A549 (cell line): ENCODE results near the gene CCDC152. TPM values are rescaled to one million over a fixed set of nuclear protein-coding genes. Genes with fewer than 3 reads are reported as not detected.

Experiments
- ATAC-seq, 2 experiments: fragments of 200-7000 bp in 1 of 2; fragments of >200 bp in 1 of 2; cut with Nextera tagmentation in 1 of 2; cut with Tn5 transposase in 1 of 2; 3 replicates each; pipeline versions ENCODE4 v1.8.0 to v1.9.1; 2018 to 2020; ENCODE audit warnings: mild to moderate bottlenecking in 1 of 2, moderate library complexity in 1 of 2
- CTCF ChIA-PET: fragments of 300-600 bp; sonication (Branson Sonifier 250); formaldehyde crosslinking; extraction: SDS; loops from one replicate; lab custom pipeline; 2021; ENCODE audit warnings: antibody characterized with exemption, inconsistent platforms; lab: Yijun Ruan, JAX
- POLR2A ChIA-PET: fragments of 350-600 bp; formaldehyde crosslinking; extraction: SDS; loops from one replicate; lab custom pipeline; 2021; ENCODE audit warnings: antibody characterized with exemption, inconsistent platforms; lab: Yijun Ruan, JAX
- DNase-seq, 2 experiments: peaks; one replicate each; pipeline versions ENCODE4 v3.0.0 to v3.0.0-alpha.2; 2011 to 2016; ENCODE audit warnings: low read depth in 1 of 2, low spot score in 1 of 2
- FAIRE-seq: peaks from 2 replicates; lab custom pipeline; 2011; peaks lifted over from hg19 to GRCh38; lab: Jason Lieb, UNC
- H3K27ac ChIP-seq, 2 experiments: fragments of >200 bp; sonication (Bioruptor Twin); formaldehyde crosslinking; 3 replicates each; pipeline ENCODE4 v1.5.1; 2016 to 2017
- H3K4me1 ChIP-seq: fragments of >200 bp; sonication (Bioruptor Twin); formaldehyde crosslinking; 3 replicates; pipeline ENCODE4 v1.6.1; 2016
- H3K4me2 ChIP-seq: fragments of >200 bp; sonication (Bioruptor Twin); formaldehyde crosslinking; 3 replicates; pipeline ENCODE4 v1.6.1; 2016
- H3K4me3 ChIP-seq: fragments of >200 bp; sonication (Bioruptor Twin); formaldehyde crosslinking; 3 replicates; pipeline ENCODE4 v1.5.1; 2016
- H3K9me3 ChIP-seq: fragments of >200 bp; sonication (Bioruptor Twin); formaldehyde crosslinking; 3 replicates; pipeline ENCODE4 v1.6.1; 2016
- ATOH8 ChIP-seq: fragments of 250-450 bp; sonication (Bioruptor Pico); IDR thresholded peaks from 2 replicates; pipeline ENCODE4 v1.5.0; 2020; ENCODE audit warnings: low read depth, mild to moderate bottlenecking, moderate library complexity
- BHLHE40 ChIP-seq: IDR thresholded peaks from 2 replicates; pipeline ENCODE4 v1.6.1; 2012; ENCODE audit warnings: low read depth, low read length, inconsistent platforms
- CEBPB ChIP-seq, 2 experiments: fragments of >200 bp in 1 of 2; sonication (Bioruptor Twin) in 1 of 2; formaldehyde crosslinking in 1 of 2; IDR thresholded peaks; 2 replicates each; pipeline ENCODE4 v1.6.1; 2012 to 2016
- CHD2 ChIP-seq: fragments of 150-350 bp; IDR thresholded peaks from 2 replicates; pipeline ENCODE4 v1.6.1; 2014; ENCODE audit warnings: low read length; ENCODE audit not compliant: partially characterized antibody
- CTCF ChIP-seq: fragments of >200 bp; sonication (Bioruptor Twin); formaldehyde crosslinking; IDR thresholded peaks from 3 replicates; pipeline ENCODE4 v1.5.1; 2016
- EHF ChIP-seq: fragments of 250-450 bp; sonication (Bioruptor Pico); IDR thresholded peaks from 2 replicates; pipeline ENCODE4 v1.5.0; 2020; ENCODE audit warnings: mild to moderate bottlenecking
- ESRRA ChIP-seq: fragments of 150-350 bp; IDR thresholded peaks from 2 replicates; pipeline ENCODE4 v1.6.1; 2014; ENCODE audit warnings: mild to moderate bottlenecking, low read length, borderline replicate concordance
- FOSL2 ChIP-seq, 2 experiments: fragments of 450-650 bp in 1 of 2; fragments of >200 bp in 1 of 2; sonication (Bioruptor Twin) in 1 of 2; formaldehyde crosslinking; IDR thresholded peaks; 2 replicates each; pipeline versions ENCODE4 v1.5.0 to v1.6.1; 2016 to 2020; ENCODE audit warnings: mild to moderate bottlenecking in 1 of 2, moderate library complexity in 1 of 2
- GATA3 ChIP-seq: IDR thresholded peaks from 2 replicates; pipeline ENCODE4 v1.6.1; 2012; ENCODE audit warnings: borderline replicate concordance
- HDAC2 ChIP-seq: fragments of 200-600 bp; sonication (generic); IDR thresholded peaks from 2 replicates; pipeline ENCODE4 v1.6.1; 2016
- HES2 ChIP-seq: fragments of >200 bp; sonication (Bioruptor Twin); formaldehyde crosslinking; IDR thresholded peaks from 2 replicates; pipeline ENCODE4 v1.6.1; 2016
- HOXB5 ChIP-seq: fragments of 250-450 bp; sonication (Bioruptor Pico); IDR thresholded peaks from 2 replicates; pipeline ENCODE4 v1.5.0; 2020; ENCODE audit warnings: mild to moderate bottlenecking, moderate library complexity
- KDM1A ChIP-seq: fragments of 200-600 bp; sonication (generic); IDR thresholded peaks from 2 replicates; pipeline ENCODE4 v1.6.1; 2016; ENCODE audit warnings: low read depth, mild to moderate bottlenecking
- KDM5A ChIP-seq: fragments of 200-600 bp; sonication (generic); IDR thresholded peaks from 2 replicates; pipeline ENCODE4 v1.6.1; 2016; ENCODE audit warnings: antibody characterized with exemption, mild to moderate bottlenecking
- MAFK ChIP-seq: fragments of 450-650 bp; IDR thresholded peaks from 2 replicates; pipeline ENCODE4 v1.6.1; 2014; ENCODE audit not compliant: partially characterized antibody
- MAX ChIP-seq: IDR thresholded peaks from 2 replicates; pipeline ENCODE4 v1.6.1; 2012
- NFE2L2 ChIP-seq: fragments of 150-350 bp; conservative IDR thresholded peaks from 2 replicates; pipeline ENCODE4 v1.6.1; 2014; ENCODE audit warnings: low read length
- NPAS2 ChIP-seq: fragments of 250-450 bp; sonication (Bioruptor Pico); IDR thresholded peaks from 2 replicates; pipeline ENCODE4 v1.8.0; 2022; ENCODE audit warnings: mild to moderate bottlenecking, moderate library complexity, borderline replicate concordance
- NR3C1 ChIP-seq: fragments of >200 bp; sonication (Bioruptor Twin); formaldehyde crosslinking; IDR thresholded peaks from 3 replicates; pipeline ENCODE4 v1.6.1; 2017
- POLR2A ChIP-seq: IDR thresholded peaks from 2 replicates; pipeline ENCODE4 v1.6.1; 2012; ENCODE audit warnings: mild to moderate bottlenecking, low read length
- RCOR1 ChIP-seq: fragments of 150-350 bp; IDR thresholded peaks from 2 replicates; pipeline ENCODE4 v1.6.1; 2014; ENCODE audit warnings: antibody characterized with exemption, low read length, low read depth
- REST ChIP-seq: fragments of 200-600 bp; sonication (generic); IDR thresholded peaks from 2 replicates; pipeline ENCODE4 v1.6.1; 2016; ENCODE audit warnings: antibody characterized with exemption, mild to moderate bottlenecking, moderate library complexity
- RFX5 ChIP-seq: fragments of 450-650 bp; IDR thresholded peaks from 2 replicates; pipeline ENCODE4 v1.7.1; 2014; ENCODE audit warnings: antibody characterized with exemption, mild to moderate bottlenecking, moderate library complexity
- SMC3 ChIP-seq: fragments of >200 bp; sonication (Bioruptor Twin); formaldehyde crosslinking; IDR thresholded peaks from 3 replicates; pipeline ENCODE4 v1.6.1; 2018; ENCODE audit warnings: inconsistent platforms
- TFCP2L1 ChIP-seq: fragments of 250-450 bp; sonication (Bioruptor Pico); IDR thresholded peaks from 2 replicates; pipeline ENCODE4 v1.5.0; 2021; ENCODE audit warnings: mild to moderate bottlenecking
- ZC3H11A ChIP-seq: fragments of 450-650 bp; IDR thresholded peaks from 2 replicates; pipeline ENCODE4 v1.6.1; 2014; ENCODE audit warnings: antibody characterized with exemption, mild to moderate bottlenecking
- ZFP36 ChIP-seq: fragments of 450-650 bp; IDR thresholded peaks from 2 replicates; pipeline ENCODE4 v1.6.1; 2014; ENCODE audit warnings: borderline replicate concordance; ENCODE audit not compliant: partially characterized antibody
- WGBS: methylation state at CpG from one replicate; pipeline ENCODE4 v1.1.6; 2017; ENCODE audit errors: missing lambda C conversion rate; 5-methylcytosine and 5-hydroxymethylcytosine counted together
- polyA plus RNA-seq, 4 experiments: library from polyadenylated mRNA; depleted of rRNA in 3 of 4; stranded (reverse); fragments of >200 nt; fragmentation: RNase III in 1 of 4; extraction: RNeasy Plus Mini Kit Qiagen cat#74134 plus additional on column Dnase treatment in 1 of 4; gene quantifications; 2 replicates in 3 of 4; 3 replicates in 1 of 4; pipeline ENCODE4 v1.2.3, GENCODE V29; 2011 to 2017

Gene CCDC152
- polyA plus RNA-seq, 2 of the 4 experiments (the other 2 are of a cell fraction), result not detected

GRCh38 chr5:42799668-42800114 is 43.1 kb downstream of the CCDC152 start:
- CTCF ChIA-PET, result interaction anchor here (1.5 kb wide), 1 partner anchor 34 kb away, joined by 3 read pairs; no protein-coding TSS in a partner anchor
- 57% methylated on average over 9 of the region's 9 CpGs for WGBS
- DNase-seq (no peak), ATAC-seq (no peak), FAIRE-seq (no peak)
- POLR2A ChIA-PET, result no interaction called here
- no peak overlapping the region for H3K4me3 ChIP-seq
- no peaks in the 10 kb centered on the region; the same call in 2 of the 3 replicates for H3K9me3 ChIP-seq
- H3K4me2 ChIP-seq, result no peak overlapping the region
- H3K27ac ChIP-seq, result no peak overlapping the region
- H3K4me1 ChIP-seq, result no peaks in the 10 kb centered on the region
- TF ChIP-seq NR3C1 (no peak), RCOR1 (no peak), ESRRA (no peak), MAFK (no peak), NFE2L2 (no peak), POLR2A (no peak), HES2 (no peak), GATA3 (no peak), RFX5 (no peak), REST (no peak), HOXB5 (CRISPR knock-in tag) (no peak), HDAC2 (no peak), SMC3 (no peak), CEBPB (IDR thresholded peaks at IDR 0.05) (no peak), ZFP36 (no peak)

GRCh38 chr5:42800748-42801330 is 44.2 kb downstream of the CCDC152 start:
- WGBS, result 37% methylated on average over 8 of the region's 8 CpGs
- TF ChIP-seq TFCP2L1, result no peak
- no peak for TF ChIP-seq MAFK
- TF ChIP-seq MAX, result no peak
- no peak for TF ChIP-seq ZC3H11A
- H3K27ac ChIP-seq, result no peak overlapping the region
- ChIA-PET CTCF (interaction anchor here (0.6 to 1.5 kb wide), 3 partner anchors 33 to 523 kb away, joined by 3 read pairs; no protein-coding TSS in a partner anchor), POLR2A (no interaction called here)
- H3K4me2 ChIP-seq, result no peak overlapping the region
- H3K4me1 ChIP-seq, result no peaks in the 10 kb centered on the region
- H3K4me3 ChIP-seq, result no peak overlapping the region
- DNase-seq, result no peak
- H3K9me3 ChIP-seq, result no peaks in the 10 kb centered on the region; the same call in 2 of the 3 replicates
- ATAC-seq, result no peak
- FAIRE-seq, result no peak

- WGBS, result 41% methylated on average over 6 of the region's 6 CpGs
- Histone ChIP-seq H3K4me2 (no peak overlapping the region), H3K27ac (no peak overlapping the region), H3K4me1 (no peaks in the 10 kb centered on the region), H3K9me3 (no peaks in the 10 kb centered on the region; the same call in 2 of the 3 replicates), H3K4me3 (no peak overlapping the region)
- no peak for ATAC-seq
- CTCF ChIA-PET, result interaction anchor here (1.0 kb wide), 1 partner anchor 34 kb away, joined by 3 read pairs; no protein-coding TSS in a partner anchor
- no peak for DNase-seq
- POLR2A ChIA-PET, result no interaction called here
- no peak for TF ChIP-seq NR3C1
- TF ChIP-seq RFX5, result no peak
- no peak for TF ChIP-seq NFE2L2
- no peak for TF ChIP-seq EHF
- TF ChIP-seq FOSL2 (IDR thresholded peaks at IDR 0.05), result no peak
- no peak for TF ChIP-seq FOSL2 (CRISPR knock-in tag; IDR thresholded peaks at IDR 0.05)
- no peak for TF ChIP-seq CTCF
- no peak for TF ChIP-seq KDM1A
- TF ChIP-seq ATOH8 (CRISPR knock-in tag), result no peak
- TF ChIP-seq BHLHE40, result no peak
- TF ChIP-seq NPAS2 (CRISPR knock-in tag), result no peak
- no peak for TF ChIP-seq KDM5A
- TF ChIP-seq CHD2, result no peak
- FAIRE-seq, result no peak
Measured at GRCh38 chr5:42801516-42802166, 45.0 kb downstream of the CCDC152 start.
